ENCODE data around the gene UPF3A.
A peak's percentile ranks its signal among the peaks of the same experiment; 100 is the strongest.

Gene UPF3A

DNA sequence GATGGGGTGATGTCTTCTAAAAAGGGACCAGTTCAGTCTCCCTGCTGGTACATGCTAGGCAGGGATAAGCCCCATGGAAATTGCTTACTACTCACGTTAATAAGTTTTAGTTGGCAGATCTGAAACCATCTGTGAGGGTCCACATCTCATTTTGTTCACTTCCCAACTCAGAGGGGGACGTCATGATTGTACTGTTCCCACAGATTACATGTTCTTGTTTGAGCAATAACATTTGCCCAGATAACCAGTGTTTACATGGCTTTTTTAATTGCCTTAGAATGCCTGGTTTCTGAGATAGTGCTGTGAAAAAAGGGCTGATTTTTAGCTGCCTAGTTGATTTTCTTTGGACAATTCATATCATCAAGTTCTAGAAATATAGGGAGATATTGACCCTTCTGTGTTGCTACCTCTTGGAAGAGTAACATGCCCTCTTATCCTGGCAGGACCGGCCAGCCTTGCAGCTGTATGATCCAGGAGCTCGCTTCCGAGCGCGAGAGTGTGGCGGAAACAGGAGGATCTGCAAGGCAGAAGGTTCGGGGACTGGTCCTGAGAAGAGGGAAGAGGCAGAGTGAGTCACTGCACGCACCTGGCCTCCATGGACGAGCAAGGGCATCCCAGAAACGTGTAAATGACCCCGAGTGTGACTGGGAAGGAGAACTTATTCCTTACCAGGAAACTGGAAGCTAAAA is 23.1 kb downstream of the UPF3A start:
- Histone ChIP-seq H3K36me3 (ENCODE audit: insufficient read depth, low read length) (peaks cover 48% of the 10 kb centered on the region; the same call in 1 of the 2 replicates), H3K4me3 (no peak overlapping the region), H3K27ac (no peak overlapping the region), H3K9me3 (ENCODE audit: low read depth, low read length) (no peaks in the 10 kb centered on the region), H3K9ac (ENCODE audit: insufficient read length) (no peak overlapping the region)
- DNase-seq (ENCODE audit: low read depth, low spot score): no peak
- TF ChIP-seq EZH2 (IDR thresholded peaks at IDR 0.05) (no peak), FOXP2 (optimal IDR thresholded peaks at IDR 0.05; ENCODE audit: control extremely low read depth, extremely low read length, insufficient read depth) (no peak), POLR2AphosphoS5 (IDR thresholded peaks at IDR 0.05; ENCODE audit: borderline replicate concordance, low read depth, low read length) (no peak)

DNA sequence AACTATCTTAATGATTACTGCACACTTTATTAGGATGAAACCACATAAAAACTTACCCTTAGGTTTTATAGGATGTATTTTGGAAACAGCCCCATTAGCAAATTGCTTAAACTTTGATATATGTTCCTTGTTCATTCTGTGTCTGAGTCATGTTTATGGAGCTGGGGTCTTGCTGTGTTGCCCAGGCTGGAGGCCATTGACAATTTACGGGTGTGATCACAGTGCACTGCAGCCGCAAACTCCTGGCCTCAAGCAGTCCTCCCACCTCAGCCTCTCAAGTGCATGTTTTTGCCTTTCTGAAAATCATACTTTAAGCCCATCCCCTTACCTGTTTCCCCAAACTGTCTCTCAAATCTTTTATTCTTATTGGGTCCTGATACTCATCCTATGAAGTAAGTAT is 27.7 kb downstream of the UPF3A start:
- H3K27ac ChIP-seq: no peak overlapping the region

DNA sequence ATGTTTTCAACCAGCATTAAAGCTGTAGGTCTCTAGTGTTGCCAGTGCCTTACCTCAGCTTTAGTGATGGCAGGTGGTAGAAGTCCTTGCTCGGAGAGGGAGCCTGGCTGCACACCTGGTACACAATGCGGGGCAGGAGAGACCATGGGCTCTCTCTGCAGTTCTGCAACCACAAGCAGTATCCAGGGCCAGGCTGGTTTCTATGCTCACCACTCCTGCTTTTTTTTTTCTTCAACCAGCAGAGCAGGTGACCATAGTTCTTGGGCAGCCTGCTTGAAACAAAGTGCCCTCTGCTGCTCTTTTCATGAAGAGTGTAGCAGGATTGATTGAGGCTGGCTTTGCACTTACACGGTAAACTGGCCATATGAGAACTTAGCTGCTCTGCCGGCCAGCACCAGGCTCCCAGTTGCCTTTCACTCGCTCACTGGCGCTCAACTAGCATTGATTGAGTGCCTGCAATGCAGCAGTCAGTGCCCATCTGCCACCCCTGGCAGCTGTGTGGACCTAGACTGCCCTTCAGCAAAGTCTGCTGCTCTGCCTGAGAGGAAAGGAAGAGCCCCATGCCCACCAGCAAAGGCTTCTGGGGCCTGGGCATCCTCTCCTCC is 28.5 kb downstream of the UPF3A start:
- Histone ChIP-seq H3K36me3 (ENCODE audit: insufficient read depth, low read length) (peaks cover 12% of the 10 kb centered on the region; the same call in 1 of the 2 replicates), H3K4me3 (no peak overlapping the region), H3K27ac (no peak overlapping the region), H3K9me3 (ENCODE audit: low read depth, low read length) (no peaks in the 10 kb centered on the region), H3K9ac (ENCODE audit: insufficient read length) (no peak overlapping the region)
- no peak for DNase-seq (ENCODE audit: low read depth, low spot score)
- no peak for TF ChIP-seq EZH2 (IDR thresholded peaks at IDR 0.05)
- TF ChIP-seq FOXP2 (optimal IDR thresholded peaks at IDR 0.05; ENCODE audit: control extremely low read depth, extremely low read length, insufficient read depth): no peak
- TF ChIP-seq POLR2AphosphoS5 (IDR thresholded peaks at IDR 0.05; ENCODE audit: borderline replicate concordance, low read depth, low read length): no peak

More for the DNA sequence above, 27.7 kb downstream of the UPF3A start:
- DNase-seq (ENCODE audit: low read depth, low spot score): no peak
- Histone ChIP-seq H3K4me3 (no peak overlapping the region), H3K9me3 (ENCODE audit: low read depth, low read length) (no peaks in the 10 kb centered on the region), H3K36me3 (ENCODE audit: insufficient read depth, low read length) (peaks cover 19% of the 10 kb centered on the region; the same call in 1 of the 2 replicates), H3K9ac (ENCODE audit: insufficient read length) (no peak overlapping the region)
- TF ChIP-seq POLR2AphosphoS5 (IDR thresholded peaks at IDR 0.05; ENCODE audit: borderline replicate concordance, low read depth, low read length) (no peak), FOXP2 (optimal IDR thresholded peaks at IDR 0.05; ENCODE audit: control extremely low read depth, extremely low read length, insufficient read depth) (no peak), EZH2 (IDR thresholded peaks at IDR 0.05) (no peak)

DNA sequence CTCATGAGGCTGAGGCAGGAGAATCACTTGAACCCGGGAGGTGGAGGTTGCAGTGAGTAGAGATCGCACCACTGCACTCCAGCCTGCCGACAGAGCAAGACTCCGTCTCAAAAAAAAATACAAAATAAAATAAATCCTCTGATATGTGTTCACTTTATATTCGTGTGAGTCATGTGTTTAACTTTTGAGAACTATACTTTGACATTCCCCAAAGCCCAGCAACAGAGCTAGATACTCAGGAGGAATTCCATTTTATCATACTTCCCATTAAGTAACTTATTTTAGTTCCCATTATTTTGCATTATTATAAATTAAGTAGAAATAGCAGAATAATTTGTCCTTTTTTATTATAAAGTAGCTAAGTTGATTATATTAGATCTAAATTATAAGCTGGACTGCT is 29.6 kb downstream of the UPF3A start:
- H3K9ac ChIP-seq (ENCODE audit: insufficient read length): no peak overlapping the region

DNA sequence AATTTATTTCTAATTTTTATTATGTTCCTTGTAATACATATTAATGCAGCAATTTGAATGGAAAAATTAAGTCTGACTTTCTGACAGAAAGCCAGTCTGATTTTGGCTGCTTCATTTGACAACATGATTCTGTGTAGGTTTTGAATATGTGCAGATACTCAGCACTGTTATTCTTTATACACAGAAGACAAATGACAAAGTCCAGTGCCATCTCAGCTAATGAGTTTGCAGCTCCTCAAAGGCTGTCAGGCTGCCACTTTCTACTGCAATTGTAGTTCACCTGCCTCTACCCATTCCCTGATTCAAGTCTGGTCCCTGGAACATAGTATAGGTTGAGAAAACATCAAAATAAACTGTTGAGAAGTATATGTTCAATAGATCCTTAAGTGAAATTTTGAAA is 30.0 kb downstream of the UPF3A start:
- no peak for DNase-seq (ENCODE audit: low read depth, low spot score)
- Histone ChIP-seq H3K4me3 (peak overlapping the region; percentile 65), H3K27ac (peak overlapping the region; percentile 88), H3K9me3 (ENCODE audit: low read depth, low read length) (no peaks in the 10 kb centered on the region), H3K9ac (ENCODE audit: insufficient read length) (peak overlapping the region; percentile 66), H3K36me3 (ENCODE audit: insufficient read depth, low read length) (peaks cover 7% of the 10 kb centered on the region; the same call in 1 of the 2 replicates)
- TF ChIP-seq POLR2AphosphoS5 (IDR thresholded peaks at IDR 0.05; ENCODE audit: borderline replicate concordance, low read depth, low read length) (no peak), FOXP2 (optimal IDR thresholded peaks at IDR 0.05; ENCODE audit: control extremely low read depth, extremely low read length, insufficient read depth) (no peak), EZH2 (IDR thresholded peaks at IDR 0.05) (no peak)

More for the DNA sequence above, 29.6 kb downstream of the UPF3A start:
- Histone ChIP-seq H3K36me3 (ENCODE audit: insufficient read depth, low read length) (peaks cover 9% of the 10 kb centered on the region; the same call in 1 of the 2 replicates), H3K9me3 (ENCODE audit: low read depth, low read length) (no peaks in the 10 kb centered on the region), H3K4me3 (no peak overlapping the region), H3K27ac (no peak overlapping the region)
- TF ChIP-seq FOXP2 (optimal IDR thresholded peaks at IDR 0.05; ENCODE audit: control extremely low read depth, extremely low read length, insufficient read depth) (no peak), POLR2AphosphoS5 (IDR thresholded peaks at IDR 0.05; ENCODE audit: borderline replicate concordance, low read depth, low read length) (no peak), EZH2 (IDR thresholded peaks at IDR 0.05) (no peak)
- DNase-seq (ENCODE audit: low read depth, low spot score): no peak

DNA sequence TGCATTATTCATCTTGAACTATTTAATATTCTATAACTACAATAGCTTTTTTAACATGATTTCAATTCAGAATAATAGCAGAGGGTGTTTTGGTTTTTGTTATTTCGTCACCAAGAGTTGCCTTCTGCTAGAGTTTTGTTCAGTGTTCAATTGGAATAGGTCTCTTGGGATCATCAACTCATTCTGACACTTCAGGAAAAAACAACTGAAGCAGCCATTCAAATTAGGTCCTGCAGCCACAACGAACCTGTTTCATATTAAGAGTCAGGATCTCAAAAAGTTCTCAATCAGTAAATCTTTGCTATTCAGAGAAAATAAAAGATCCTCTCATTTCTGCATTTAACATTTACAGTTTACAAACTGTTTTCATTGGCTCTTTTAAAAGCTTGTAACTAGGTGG is 30.5 kb downstream of the UPF3A start:
- H3K9me3 ChIP-seq (ENCODE audit: low read depth, low read length): no peaks in the 10 kb centered on the region
- H3K4me3 ChIP-seq: peak overlapping the region; percentile 65
- peaks cover 6% of the 10 kb centered on the region; the same call in 1 of the 2 replicates for H3K36me3 ChIP-seq (ENCODE audit: insufficient read depth, low read length)
- DNase-seq (ENCODE audit: low read depth, low spot score): peak; percentile 59
- no peak for TF ChIP-seq EZH2 (IDR thresholded peaks at IDR 0.05)
- TF ChIP-seq FOXP2 (optimal IDR thresholded peaks at IDR 0.05; ENCODE audit: control extremely low read depth, extremely low read length, insufficient read depth): no peak
- no peak for TF ChIP-seq POLR2AphosphoS5 (IDR thresholded peaks at IDR 0.05; ENCODE audit: borderline replicate concordance, low read depth, low read length)
- peak overlapping the region; percentile 88 for H3K27ac ChIP-seq
- H3K9ac ChIP-seq (ENCODE audit: insufficient read length): peak overlapping the region; percentile 66

DNA sequence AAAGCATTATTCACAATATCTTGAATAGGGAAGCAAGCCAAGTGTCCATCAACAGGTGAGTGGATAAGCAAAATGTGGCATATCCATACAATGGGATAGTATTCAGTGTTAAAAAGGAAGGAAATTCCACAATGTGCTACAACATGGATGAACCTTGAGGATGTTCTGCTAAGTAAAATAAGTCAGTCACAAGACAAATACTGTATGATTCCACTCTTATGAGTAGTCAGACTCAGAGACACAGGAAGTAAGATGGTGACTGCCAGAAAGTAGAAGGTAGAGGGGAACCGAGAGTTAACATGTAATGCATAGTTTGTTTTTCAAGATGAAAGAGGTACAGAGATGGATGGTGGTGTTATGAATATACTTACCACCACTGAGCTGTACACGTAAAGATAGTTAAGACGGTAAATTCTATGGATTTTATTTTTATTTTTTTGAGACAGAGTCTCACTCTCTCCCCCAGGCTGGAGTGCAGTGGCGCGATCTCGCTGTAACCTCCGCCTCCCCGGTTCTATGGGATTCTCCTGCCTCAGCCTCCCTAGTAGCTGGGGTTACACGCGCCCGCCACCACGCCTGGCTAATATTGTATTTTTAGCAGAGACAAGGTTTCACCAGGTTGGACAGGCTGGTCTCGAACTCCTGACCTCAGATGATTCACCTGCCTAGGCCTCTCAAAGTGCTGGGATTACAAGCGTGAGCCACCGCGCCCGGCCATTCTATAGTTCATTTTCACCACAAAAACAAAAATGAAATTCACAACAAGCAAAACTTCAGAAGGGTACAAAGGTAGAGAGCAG is 31.9 kb downstream of the UPF3A start:
- no peak for DNase-seq (ENCODE audit: low read depth, low spot score)
- H3K9ac ChIP-seq (ENCODE audit: insufficient read length): peak overlapping the region; percentile 87
- TF ChIP-seq POLR2AphosphoS5 (IDR thresholded peaks at IDR 0.05; ENCODE audit: borderline replicate concordance, low read depth, low read length): no peak
- no peak for TF ChIP-seq EZH2 (IDR thresholded peaks at IDR 0.05)
- TF ChIP-seq FOXP2 (optimal IDR thresholded peaks at IDR 0.05; ENCODE audit: control extremely low read depth, extremely low read length, insufficient read depth): no peak
- peaks cover 7% of the 10 kb centered on the region for H3K36me3 ChIP-seq (ENCODE audit: insufficient read depth, low read length)
- H3K27ac ChIP-seq: peak overlapping the region; percentile 87
- H3K4me3 ChIP-seq: peak overlapping the region; percentile 89
- no peaks in the 10 kb centered on the region for H3K9me3 ChIP-seq (ENCODE audit: low read depth, low read length)
